Endothelial cell of umbilical vein (primary cell): ENCODE data around the gene C1orf105. TPM values are rescaled to one million over a fixed set of nuclear protein-coding genes. Genes with fewer than 3 reads are reported as not detected.

Experiments used
- BruUV-seq: library from RNA; stranded (reverse); fragments of 400-500 nt; replicated peaks from 2 replicates; lab custom pipeline; 2021; lab: Mats Ljungman, UMichigan
- CTCF ChIA-PET: fragments of 300-600, 350-600 bp; sonication (Branson Sonifier 250); formaldehyde crosslinking; loops from one replicate; lab custom pipeline; 2021; ENCODE audit warnings: antibody characterized with exemption, inconsistent platforms; lab: Charles Lee
- POLR2A ChIA-PET: fragments of 300-600, 350-600 bp; sonication (Branson Sonifier 250); formaldehyde crosslinking; loops from one replicate; lab custom pipeline; 2021; ENCODE audit warnings: antibody characterized with exemption, inconsistent platforms; lab: Charles Lee
- DNase-seq: peaks from one replicate; pipeline ENCODE4 v3.0.0-alpha.2; 2011; ENCODE audit warnings: low read depth, low spot score
- FAIRE-seq: peaks from 2 replicates; lab custom pipeline; 2011; peaks lifted over from hg19 to GRCh38; lab: Jason Lieb, UNC
- H2AFZ ChIP-seq: 2 replicates; pipeline ENCODE4 v1.6.0; 2012; ENCODE audit warnings: low read depth, low read length, control low read depth, inconsistent platforms
- H3K27ac ChIP-seq: 2 replicates; pipeline ENCODE4 v1.5.1; 2011; ENCODE audit warnings: low read depth, mild to moderate bottlenecking, control low read depth, low read length, moderate library complexity; ENCODE audit not compliant: insufficient read depth
- H3K27me3 ChIP-seq, 2 experiments: 2 replicates each; pipeline versions ENCODE4 v1.6.0 to v1.6.1; 2011; ENCODE audit warnings: low read length in 2 of 2, mixed read lengths in 1 of 2; ENCODE audit not compliant: control insufficient read depth in 2 of 2, insufficient read depth in 2 of 2
- H3K36me3 ChIP-seq, 2 experiments: 2 replicates in 1 of 2; 3 replicates in 1 of 2; pipeline ENCODE4 v1.5.1; 2011; ENCODE audit warnings: low read length in 2 of 2, mild to moderate bottlenecking in 1 of 2, moderate library complexity in 1 of 2; ENCODE audit not compliant: control insufficient read depth in 2 of 2, insufficient read depth in 2 of 2; ENCODE audit errors: extremely low read depth in 1 of 2
- H3K4me1 ChIP-seq: 3 replicates; pipeline ENCODE4 v1.5.1; 2011; ENCODE audit warnings: mild to moderate bottlenecking, low read length; ENCODE audit not compliant: control insufficient read depth, insufficient read depth; ENCODE audit errors: extremely low read depth
- H3K4me2 ChIP-seq: 2 replicates; pipeline ENCODE4 v1.6.1; 2011; ENCODE audit warnings: low read length, control low read depth, mixed read lengths; ENCODE audit not compliant: insufficient read depth
- H3K4me3 ChIP-seq, 3 experiments: fragments of 200-600 bp in 1 of 3; sonication (generic), shearing (Covaris generic) in 1 of 3; replicated peaks in 1 of 3; 2 replicates each; pipeline ENCODE4 v1.5.1; 2011 to 2016; ENCODE audit warnings: control low read depth in 3 of 3, low read length in 3 of 3, mild to moderate bottlenecking in 2 of 3, inconsistent platforms in 1 of 3, low read depth in 1 of 3, moderate library complexity in 1 of 3; ENCODE audit not compliant: insufficient read depth in 1 of 3
- H3K79me2 ChIP-seq: 2 replicates; pipeline ENCODE4 v1.6.0; 2012; ENCODE audit warnings: low read length, inconsistent platforms; ENCODE audit not compliant: control insufficient read depth, insufficient read depth
- H3K9ac ChIP-seq: replicated peaks from 2 replicates; pipeline ENCODE3; 2011; ENCODE audit warnings: low read length, control low read depth; ENCODE audit not compliant: insufficient read depth; ENCODE audit errors: extremely low read depth
- H3K9me1 ChIP-seq: replicated peaks from 3 replicates; pipeline ENCODE4 v1.6.0; 2011; ENCODE audit warnings: mild to moderate bottlenecking, low read length; ENCODE audit not compliant: control insufficient read depth, insufficient read depth; ENCODE audit errors: extremely low read depth
- H3K9me3 ChIP-seq: replicated peaks from 2 replicates; pipeline ENCODE4 v1.5.1; 2012; ENCODE audit warnings: low read length, inconsistent platforms; ENCODE audit not compliant: control insufficient read depth, insufficient read depth
- H4K20me1 ChIP-seq: replicated peaks from 2 replicates; pipeline ENCODE3; 2011; ENCODE audit warnings: mild to moderate bottlenecking, low read length; ENCODE audit not compliant: control insufficient read depth, insufficient read depth; ENCODE audit errors: extremely low read depth
- EZH2 ChIP-seq: IDR thresholded peaks from 2 replicates; pipeline ENCODE4 v1.6.1; 2012; ENCODE audit warnings: borderline replicate concordance, low read depth, mild to moderate bottlenecking, moderate library complexity, low read length, inconsistent platforms; ENCODE audit not compliant: severe bottlenecking
- FOS ChIP-seq: IDR thresholded peaks from 2 replicates; pipeline ENCODE4 v1.6.1; 2011; ENCODE audit warnings: mild to moderate bottlenecking, low read length, moderate library complexity, borderline replicate concordance; ENCODE audit not compliant: insufficient read depth
- GATA2 ChIP-seq: IDR thresholded peaks from 2 replicates; pipeline ENCODE4 v1.7.0; 2011; ENCODE audit warnings: low read depth, mild to moderate bottlenecking, moderate library complexity, mixed read lengths, low read length; ENCODE audit not compliant: insufficient read length, insufficient read depth
- JUN ChIP-seq: IDR thresholded peaks from 2 replicates; pipeline ENCODE4 v1.6.1; 2011; ENCODE audit warnings: borderline replicate concordance, low read depth; ENCODE audit not compliant: insufficient read length, insufficient read depth
- MYC ChIP-seq: IDR thresholded peaks from one replicate; pipeline ENCODE4 v1.6.1; 2011; ENCODE audit warnings: mild to moderate bottlenecking, low read depth, low read length
- POLR2A ChIP-seq: IDR thresholded peaks from 2 replicates; pipeline ENCODE4 v1.6.1; 2012; ENCODE audit warnings: low read depth, mild to moderate bottlenecking, control low read depth, low read length
- POLR2AphosphoS5 ChIP-seq: IDR thresholded peaks from 2 replicates; pipeline ENCODE4 v1.6.1; 2012; ENCODE audit warnings: low read depth, mild to moderate bottlenecking, control low read depth, low read length, moderate library complexity; ENCODE audit not compliant: insufficient read depth
- dilution Hi-C: fragments of 300-500 bp; cut with MboI; formaldehyde crosslinking; loops from one replicate; pipeline ENCODE4 v1.15.0; 2019; ENCODE audit warnings: low sequenced_read_pairs; ENCODE audit not compliant: extremely low pct_ligation_motif_present
- intact Hi-C: fragments of 100-400 bp; cut with micrococcal nuclease; formaldehyde crosslinking; loops from one replicate; pipeline ENCODE4 v1.10.0; 2022
- polyA plus RNA-seq, 4 experiments: library from polyadenylated mRNA; depleted of rRNA in 3 of 4; stranded (reverse) in 3 of 4; unstranded in 1 of 4; fragments of >200 nt; gene quantifications; 2 replicates each; pipeline versions ENCODE4 v1.2.1 to v1.2.3, GENCODE V29; 2011 to 2012; ENCODE audit warnings: missing spikeins in 1 of 4
- total RNA-seq: library from RNA; stranded (reverse); gene quantifications from 2 replicates; pipeline ENCODE4 v1.2.3, GENCODE V29; 2021
- TF ChIP-seq, protein P1 (sequence below), 2 donors: IDR thresholded peaks; 1 replicate in 1 of 2; 2 replicates in 1 of 2; pipeline ENCODE4 v1.5.1; 2011; ENCODE audit warnings: low read length in 2 of 2, mild to moderate bottlenecking in 2 of 2, moderate library complexity in 2 of 2, control low read depth in 1 of 2, inconsistent platforms in 1 of 2, low read depth in 1 of 2; ENCODE audit not compliant: insufficient read depth in 1 of 2; ENCODE audit errors: extremely low read depth in 1 of 2
- TF ChIP-seq, protein P2 (sequence below): IDR thresholded peaks from 2 replicates; pipeline ENCODE4 v1.6.1; 2011; ENCODE audit not compliant: insufficient read depth, insufficient read length

C1orf105 gene
- total and polyA plus RNA-seq, 2 donors (not counting 3 experiments of a cell fraction or from before 2014, with no cell fraction given), result not detected

DNA sequence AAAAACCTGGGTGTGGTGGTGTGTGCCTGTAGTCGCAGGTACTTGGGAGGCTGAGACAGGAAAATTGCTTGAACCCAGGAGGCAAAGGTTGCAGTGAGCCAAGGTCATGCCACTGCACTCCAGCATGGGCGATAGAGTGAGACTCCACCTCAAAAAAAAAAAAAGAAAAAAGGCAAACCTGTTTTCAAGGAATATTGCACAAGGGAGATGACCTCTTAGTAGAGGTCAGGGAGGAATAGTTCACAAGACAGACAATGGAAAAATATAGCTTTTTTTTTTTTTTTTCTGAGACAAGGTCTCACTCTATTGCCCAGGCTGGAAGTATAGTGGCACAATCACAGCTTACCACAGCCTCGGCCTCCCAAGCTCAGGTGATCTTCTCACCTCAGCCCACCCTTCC, 90.0 kb downstream of the C1orf105 start:
- ChIA-PET POLR2A (interaction anchor here (0.6 kb wide), 1 partner anchor 780 kb away, joined by 3 read pairs; no protein-coding TSS in a partner anchor), CTCF (interaction anchor here (0.6 to 1.5 kb wide), 2 partner anchors 9 to 10 kb away, joined by 3 to 4 read pairs; no protein-coding TSS in a partner anchor)
- no peaks in the 10 kb centered on the region for H3K36me3 ChIP-seq
- H3K9me1 ChIP-seq, result no peaks in the 10 kb centered on the region
- DNase-seq (no peak), FAIRE-seq (no peak)
- no peak overlapping the region for H3K4me3 ChIP-seq
- intact Hi-C loops, result no loop called here
- H3K79me2 ChIP-seq, result no peaks in the 10 kb centered on the region
- peaks cover 0 to 7% of the 10 kb centered on the region in 2 experiments for H3K27me3 ChIP-seq
- BruUV-seq, result no TSS peak
- H3K4me1 ChIP-seq, result no peaks in the 10 kb centered on the region
- H4K20me1 ChIP-seq, result no peaks in the 10 kb centered on the region
- no peak overlapping the region for H3K27ac ChIP-seq
- H2AFZ ChIP-seq, result no peak overlapping the region
- no peak overlapping the region for H3K9ac ChIP-seq
- H3K9me3 ChIP-seq, result no peaks in the 10 kb centered on the region
- no peak overlapping the region for H3K4me2 ChIP-seq
- TF ChIP-seq GATA2, result no peak
- TF ChIP-seq, protein P1, sequence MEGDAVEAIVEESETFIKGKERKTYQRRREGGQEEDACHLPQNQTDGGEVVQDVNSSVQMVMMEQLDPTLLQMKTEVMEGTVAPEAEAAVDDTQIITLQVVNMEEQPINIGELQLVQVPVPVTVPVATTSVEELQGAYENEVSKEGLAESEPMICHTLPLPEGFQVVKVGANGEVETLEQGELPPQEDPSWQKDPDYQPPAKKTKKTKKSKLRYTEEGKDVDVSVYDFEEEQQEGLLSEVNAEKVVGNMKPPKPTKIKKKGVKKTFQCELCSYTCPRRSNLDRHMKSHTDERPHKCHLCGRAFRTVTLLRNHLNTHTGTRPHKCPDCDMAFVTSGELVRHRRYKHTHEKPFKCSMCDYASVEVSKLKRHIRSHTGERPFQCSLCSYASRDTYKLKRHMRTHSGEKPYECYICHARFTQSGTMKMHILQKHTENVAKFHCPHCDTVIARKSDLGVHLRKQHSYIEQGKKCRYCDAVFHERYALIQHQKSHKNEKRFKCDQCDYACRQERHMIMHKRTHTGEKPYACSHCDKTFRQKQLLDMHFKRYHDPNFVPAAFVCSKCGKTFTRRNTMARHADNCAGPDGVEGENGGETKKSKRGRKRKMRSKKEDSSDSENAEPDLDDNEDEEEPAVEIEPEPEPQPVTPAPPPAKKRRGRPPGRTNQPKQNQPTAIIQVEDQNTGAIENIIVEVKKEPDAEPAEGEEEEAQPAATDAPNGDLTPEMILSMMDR (IDR thresholded peaks at IDR 0.05; ENCODE audit: extremely low read depth in 1 of 2, insufficient read depth in 1 of 2, low read depth in 1 of 2, low read length in 2 of 2), result no peak
- TF ChIP-seq FOS, result no peak
- TF ChIP-seq MYC, result no peak
- no peak for TF ChIP-seq EZH2
- no peak for TF ChIP-seq POLR2A
- no peak for TF ChIP-seq POLR2AphosphoS5
- TF ChIP-seq, protein P2, sequence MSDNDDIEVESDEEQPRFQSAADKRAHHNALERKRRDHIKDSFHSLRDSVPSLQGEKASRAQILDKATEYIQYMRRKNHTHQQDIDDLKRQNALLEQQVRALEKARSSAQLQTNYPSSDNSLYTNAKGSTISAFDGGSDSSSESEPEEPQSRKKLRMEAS, result no peak
- no peak for TF ChIP-seq JUN
- dilution Hi-C loops, result no loop called here
